ENCODE results near the gene IGFBP4.

- no peak for TF ChIP-seq CTCF (IDR thresholded peaks at IDR 0.05; ENCODE audit: poor library complexity)
- no peak for TF ChIP-seq EZH2 (IDR thresholded peaks at IDR 0.05; ENCODE audit: borderline replicate concordance)
Measured at GRCh38 chr17:40501499-40501911, 58.3 kb downstream of the IGFBP4 start, which contains the start of gene TNS4.

All from hepatocyte (in vitro differentiated cells).